HG02571 (cell line): ENCODE measurements around the gene ISLR2.
"Not testable (repeated sequence)": the region's sequence is repeated elsewhere in the genome, so short reads cannot be mapped to it uniquely, and the experiment has no call there.

Experiments used
- ATAC-seq: cut with Tn5 transposase; IDR thresholded peaks from one replicate; pipeline ENCODE4 v1.9.1; 2021; ENCODE audit warnings: mild to moderate bottlenecking, moderate library complexity; ENCODE audit not compliant: unreplicated experiment

The ISLR2 gene, protein sequence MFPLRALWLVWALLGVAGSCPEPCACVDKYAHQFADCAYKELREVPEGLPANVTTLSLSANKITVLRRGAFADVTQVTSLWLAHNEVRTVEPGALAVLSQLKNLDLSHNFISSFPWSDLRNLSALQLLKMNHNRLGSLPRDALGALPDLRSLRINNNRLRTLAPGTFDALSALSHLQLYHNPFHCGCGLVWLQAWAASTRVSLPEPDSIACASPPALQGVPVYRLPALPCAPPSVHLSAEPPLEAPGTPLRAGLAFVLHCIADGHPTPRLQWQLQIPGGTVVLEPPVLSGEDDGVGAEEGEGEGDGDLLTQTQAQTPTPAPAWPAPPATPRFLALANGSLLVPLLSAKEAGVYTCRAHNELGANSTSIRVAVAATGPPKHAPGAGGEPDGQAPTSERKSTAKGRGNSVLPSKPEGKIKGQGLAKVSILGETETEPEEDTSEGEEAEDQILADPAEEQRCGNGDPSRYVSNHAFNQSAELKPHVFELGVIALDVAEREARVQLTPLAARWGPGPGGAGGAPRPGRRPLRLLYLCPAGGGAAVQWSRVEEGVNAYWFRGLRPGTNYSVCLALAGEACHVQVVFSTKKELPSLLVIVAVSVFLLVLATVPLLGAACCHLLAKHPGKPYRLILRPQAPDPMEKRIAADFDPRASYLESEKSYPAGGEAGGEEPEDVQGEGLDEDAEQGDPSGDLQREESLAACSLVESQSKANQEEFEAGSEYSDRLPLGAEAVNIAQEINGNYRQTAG

GRCh38 chr15:74130155-74130848 lies at the start of gene ISLR2:
Gene ISLR2, plus strand, starts transcription at chr15:74130586. Its CDS starts 2,169 bp downstream, at chr15:74132755.
- no peak for ATAC-seq

GRCh38 chr15:74082450-74082849 lies 47.9 kb upstream of the ISLR2 start, which contains the start of gene GOLGA6A:
Gene GOLGA6A, minus strand, starts transcription at chr15:74082550. Its CDS starts 41 bp downstream, at chr15:74082509.
- ATAC-seq, result not testable (repeated sequence)

DNA sequence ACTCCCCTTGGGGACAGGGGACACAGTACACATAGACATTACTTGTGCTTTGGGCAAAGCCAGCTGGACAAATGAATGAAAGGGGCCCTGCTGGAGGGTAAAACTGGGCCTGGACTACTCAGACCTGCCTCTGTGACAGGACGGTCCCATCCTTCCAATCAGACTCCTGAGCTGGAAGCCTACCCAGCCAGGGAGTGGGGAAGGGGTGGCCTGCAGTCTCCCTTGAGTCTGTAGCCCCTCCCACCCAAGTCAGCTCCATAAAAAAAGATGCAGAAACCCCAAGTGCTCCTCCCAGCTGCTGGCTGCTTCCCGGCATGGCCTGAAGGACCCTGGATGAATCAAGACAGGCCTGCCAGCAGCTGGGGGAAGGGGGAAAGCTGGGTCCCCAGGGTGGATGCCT lies 35.8 kb upstream of the ISLR2 start:
- ATAC-seq, result not testable (repeated sequence)

GRCh38 chr15:74095610-74096009 lies 34.8 kb upstream of the ISLR2 start:
- not testable (repeated sequence) for ATAC-seq

DNA sequence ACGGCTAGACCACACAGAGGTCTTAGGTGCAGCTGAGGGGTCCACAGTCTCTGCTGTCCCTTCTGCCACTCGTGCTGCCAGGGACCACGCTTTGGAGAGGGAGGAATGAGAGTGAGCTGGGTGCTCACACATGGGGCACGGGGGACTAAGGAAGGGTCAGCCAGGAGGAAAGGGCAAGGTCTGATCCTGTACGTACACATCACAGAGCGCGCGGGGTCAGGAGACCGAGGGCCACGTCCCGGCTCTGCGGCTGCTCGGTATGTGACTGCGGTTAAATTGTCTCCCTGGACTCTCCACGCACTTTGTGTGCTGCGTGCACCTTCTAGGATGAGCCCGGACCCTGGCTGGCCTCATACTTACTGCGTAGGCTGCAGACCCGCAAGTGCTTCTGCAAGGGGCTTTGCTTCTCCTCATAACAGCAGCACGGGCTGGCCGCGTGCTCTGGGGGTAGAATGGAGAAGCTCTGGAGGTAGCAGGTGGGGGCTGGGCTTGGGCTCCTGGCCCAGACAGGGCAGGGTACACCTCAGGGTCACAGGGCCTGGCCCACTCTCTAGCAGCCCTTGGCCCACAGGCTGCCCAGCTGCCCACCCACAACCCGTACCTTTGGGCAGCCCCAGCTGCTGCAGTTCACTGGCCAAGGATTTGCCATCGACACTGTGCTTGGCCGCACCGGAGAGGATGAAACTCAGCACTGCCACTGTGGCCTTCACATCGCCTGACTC lies 33.5 kb upstream of the ISLR2 start:
- not testable (repeated sequence) for ATAC-seq

- ATAC-seq, result peak; percentile 74
Measured at GRCh38 chr15:74099963-74100733, 30.2 kb upstream of the ISLR2 start.

DNA sequence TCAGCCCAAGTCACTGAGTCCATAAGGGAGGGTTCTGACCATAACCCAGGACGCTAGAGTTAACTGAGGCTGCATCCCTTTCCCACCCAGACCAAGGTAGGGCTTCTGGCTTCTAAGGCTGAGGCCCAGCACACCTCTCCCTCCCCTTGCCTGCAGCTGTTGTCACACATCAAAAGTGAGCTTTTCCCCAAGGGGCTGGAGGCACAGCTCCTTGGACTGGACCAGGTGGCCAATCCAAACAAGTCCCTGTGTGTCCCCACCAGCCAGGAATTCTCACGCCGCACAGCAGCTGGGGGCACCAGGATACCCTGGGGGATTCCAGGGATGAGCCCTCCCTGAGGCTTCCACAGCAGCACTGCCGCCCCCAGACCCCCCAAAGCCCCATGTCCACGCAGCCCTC lies 22.3 kb upstream of the ISLR2 start:
- no peak for ATAC-seq

DNA sequence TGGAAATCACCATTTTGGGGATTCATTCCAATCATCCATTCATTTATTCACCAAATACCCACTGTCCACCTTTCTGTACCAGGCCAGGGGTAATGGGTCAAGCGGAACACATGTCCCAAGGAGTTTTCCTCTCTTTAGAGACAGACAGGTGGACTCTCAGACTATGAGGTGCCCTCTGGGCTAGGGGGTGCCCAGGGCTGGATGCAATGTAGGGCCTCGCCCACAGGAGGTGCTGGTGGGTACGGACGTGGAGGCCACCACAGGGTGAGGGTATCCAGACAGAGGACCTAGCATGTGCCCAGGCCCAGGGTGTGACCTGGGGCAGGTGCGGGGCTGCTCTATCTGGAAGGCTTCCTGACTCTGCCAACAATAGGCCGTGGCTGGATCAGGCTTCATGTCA lies 21.8 kb upstream of the ISLR2 start:
- not testable (repeated sequence) for ATAC-seq

- ATAC-seq, result no peak
Measured at GRCh38 chr15:74109713-74110112, 20.7 kb upstream of the ISLR2 start.

DNA sequence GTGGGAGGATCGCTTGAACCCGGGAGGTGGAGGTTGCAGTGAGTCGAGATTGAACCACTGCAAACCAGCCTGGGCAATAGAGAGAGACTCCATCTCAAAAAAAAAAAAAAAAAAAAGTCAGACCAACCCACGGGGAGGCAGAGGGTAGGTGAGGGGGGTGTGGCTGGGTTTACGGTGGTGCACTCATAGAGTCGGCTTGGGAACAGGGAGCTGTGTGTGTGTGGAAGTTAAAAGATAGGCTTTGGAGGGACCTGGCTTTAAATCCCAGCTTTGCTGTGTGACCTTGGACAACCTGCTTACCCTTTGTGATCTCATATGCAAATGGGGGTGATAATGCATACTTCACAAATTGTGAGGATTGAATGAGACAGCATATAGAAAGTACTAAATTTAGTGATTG lies 10.0 kb upstream of the ISLR2 start:
- no peak for ATAC-seq

DNA sequence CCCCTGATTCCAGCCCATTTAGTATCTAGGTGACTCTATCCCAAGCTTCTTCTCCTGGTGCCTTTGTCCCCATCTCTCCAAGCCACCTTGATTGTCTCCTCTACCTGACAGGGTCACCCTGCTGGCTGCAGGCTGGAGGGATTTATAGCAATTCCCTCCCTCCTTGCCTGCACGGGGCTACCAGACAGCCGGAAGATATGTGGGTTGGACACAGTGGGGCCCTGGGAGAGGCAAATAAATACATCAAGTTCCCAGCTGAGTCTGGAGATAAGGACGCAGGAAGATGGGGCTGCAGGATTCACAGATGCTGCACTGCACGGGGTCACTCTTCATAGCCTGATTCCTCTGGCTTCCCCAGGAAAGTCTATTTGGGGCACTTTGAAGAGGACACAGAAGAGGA lies 9.3 kb upstream of the ISLR2 start:
- no peak for ATAC-seq

GRCh38 chr15:74121858-74122257 lies 8.5 kb upstream of the ISLR2 start:
- ATAC-seq, result no peak

- no peak for ATAC-seq
Measured at GRCh38 chr15:74122403-74123130, 7.8 kb upstream of the ISLR2 start.

GRCh38 chr15:74123131-74123429 lies 7.3 kb upstream of the ISLR2 start:
- no peak for ATAC-seq

- no peak for ATAC-seq
Measured at GRCh38 chr15:74123658-74124057, 6.7 kb upstream of the ISLR2 start.

DNA sequence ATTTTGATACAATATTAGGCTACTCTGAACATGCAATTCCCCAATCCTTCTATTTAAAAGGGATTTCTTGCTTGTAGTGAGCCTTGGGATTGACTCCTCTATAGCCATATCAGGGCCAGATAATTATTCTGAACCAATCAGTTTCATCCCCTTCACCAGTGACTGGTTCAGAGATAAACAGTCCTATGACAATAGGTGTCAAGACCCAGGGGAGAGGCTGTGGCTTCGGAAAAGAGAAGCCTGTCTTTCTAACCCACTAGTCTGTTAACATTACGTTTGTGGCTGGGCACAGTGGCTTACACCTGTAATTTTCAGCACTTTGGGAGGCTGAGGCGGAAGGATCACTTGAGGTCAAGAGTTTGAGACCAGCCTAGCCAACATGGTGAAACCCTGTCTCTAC lies 6.2 kb upstream of the ISLR2 start:
- no peak for ATAC-seq

DNA sequence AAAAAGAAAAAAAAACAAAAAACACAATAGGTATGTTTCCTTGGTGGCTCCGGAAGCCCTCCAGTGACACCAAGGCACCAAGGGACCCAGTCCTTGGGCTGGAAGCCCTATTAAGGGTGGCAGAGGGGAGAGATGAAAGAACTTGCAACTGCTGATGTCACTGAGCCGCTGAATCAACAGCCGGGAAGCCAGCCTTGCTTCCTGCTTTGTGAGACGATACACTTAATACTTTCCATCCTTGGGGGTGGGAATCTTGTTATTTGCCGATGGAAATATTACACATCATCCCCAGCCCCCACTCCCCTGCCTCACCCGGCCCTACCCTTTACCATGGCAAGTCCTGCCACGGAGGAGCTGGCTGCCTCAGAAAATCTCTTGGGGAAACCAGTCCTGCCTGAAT lies 5.6 kb upstream of the ISLR2 start:
- no peak for ATAC-seq

DNA sequence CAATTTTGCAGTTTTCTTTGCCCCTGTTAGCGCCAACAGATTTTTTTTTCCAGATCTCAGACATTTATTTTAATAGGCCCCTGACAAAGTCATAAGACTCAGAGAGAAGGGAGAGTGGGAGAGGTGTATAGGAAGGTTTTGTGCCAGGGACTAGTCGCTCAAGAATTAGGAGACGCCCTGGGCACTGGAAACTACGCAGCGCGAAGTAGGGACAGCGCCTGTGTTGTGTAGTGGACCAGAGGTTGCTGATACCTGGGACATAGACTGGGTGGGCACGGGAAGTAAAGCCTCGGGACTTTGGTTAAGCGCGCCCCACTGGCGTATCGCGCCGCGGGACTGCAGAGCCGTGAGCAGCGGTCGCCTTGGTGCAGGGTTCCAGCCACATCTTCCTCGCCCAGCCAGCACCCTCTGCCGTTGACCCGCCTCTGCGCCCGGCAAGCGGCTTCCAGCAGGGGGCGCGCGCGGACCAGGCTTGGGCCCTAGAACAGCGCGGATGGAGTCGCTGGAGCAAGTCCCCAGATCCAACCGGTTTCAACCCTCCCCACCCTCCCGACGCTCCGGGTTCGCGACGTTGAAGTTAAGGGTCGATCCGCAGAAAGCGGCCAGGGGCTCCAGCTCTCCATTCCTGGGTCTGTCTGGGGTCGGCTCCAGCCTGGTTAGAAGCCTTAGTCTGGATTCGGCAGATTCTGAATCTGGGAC lies 3.0 kb upstream of the ISLR2 start:
- no peak for ATAC-seq
